NB4 (cell line): ENCODE data around the gene ANKRD53.

Experiments used
- DNase-seq: peaks from one replicate; pipeline ENCODE4 v3.0.0; 2010; ENCODE audit warnings: low read depth
- H3K4me3 ChIP-seq: one replicate; pipeline ENCODE4 v1.5.1; 2011; ENCODE audit warnings: mild to moderate bottlenecking, low read depth, low read length, moderate library complexity
- CTCF ChIP-seq: IDR thresholded peaks from one replicate; pipeline ENCODE4 v1.5.1; 2012; ENCODE audit warnings: low read depth, low read length
- MAX ChIP-seq: IDR thresholded peaks from 2 replicates; pipeline ENCODE4 v1.6.1; 2011; ENCODE audit warnings: low read depth, low read length
- MYC ChIP-seq: IDR thresholded peaks from 2 replicates; pipeline ENCODE4 v1.6.1; 2011; ENCODE audit warnings: low read depth, low read length
- POLR2A ChIP-seq: IDR thresholded peaks from 2 replicates; pipeline ENCODE4 v1.6.1; 2011; ENCODE audit warnings: mild to moderate bottlenecking; ENCODE audit not compliant: insufficient read length; ENCODE audit errors: extremely low read depth

The ANKRD53 gene

GRCh38 chr2:70988151-70988550 lies 9.7 kb downstream of the ANKRD53 start:
- TF ChIP-seq MYC (no peak), MAX (no peak), POLR2A (no peak), CTCF (no peak)
- no peak overlapping the region for H3K4me3 ChIP-seq
- DNase-seq: no peak

- no peak for DNase-seq
- no peak for TF ChIP-seq MAX
- TF ChIP-seq MYC: no peak
- TF ChIP-seq CTCF: no peak
- no peak for TF ChIP-seq POLR2A
- H3K4me3 ChIP-seq: no peak overlapping the region
These were observed 10.6 kb downstream of the ANKRD53 start for GRCh38 chr2:70988726-70989648.

- no peak for DNase-seq
These were observed 11.8 kb downstream of the ANKRD53 start for GRCh38 chr2:70990216-70990615.

GRCh38 chr2:70991142-70991541 lies 12.7 kb downstream of the ANKRD53 start:
- H3K4me3 ChIP-seq: no peak overlapping the region
- TF ChIP-seq MAX (no peak), CTCF (no peak)
- no peak for DNase-seq

More at GRCh38 chr2:70990216-70990615, 11.8 kb downstream of the ANKRD53 start:
- no peak overlapping the region for H3K4me3 ChIP-seq
- TF ChIP-seq POLR2A (no peak), MYC (no peak), MAX (no peak), CTCF (no peak)

- TF ChIP-seq POLR2A (no peak), CTCF (no peak), MYC (no peak), MAX (no peak)
- no peak for DNase-seq
- H3K4me3 ChIP-seq: no peak overlapping the region
These were observed 13.3 kb downstream of the ANKRD53 start for GRCh38 chr2:70991742-70992141.
